ENCODE results near the gene CYP24A1. TPM values are rescaled to one million over a fixed set of nuclear protein-coding genes. Genes with fewer than 3 reads are reported as not detected.

Gene CYP24A1
- polyA plus RNA-seq, 1 of the 3 experiments (the other 2 are of a cell fraction): 8.8 TPM

GRCh38 chr20:54118220-54119001, 55.4 kb downstream of the CYP24A1 start:
- Histone ChIP-seq H2AFZ (ENCODE audit: low read depth) (no peak overlapping the region), H3K27me3 (ENCODE audit: insufficient read depth) (no peaks in the 10 kb centered on the region), H3K9me3 (no peaks in the 10 kb centered on the region), H3K36me3 (replicated peaks in 1 of 2; ENCODE audit: control insufficient read depth in 1 of 2, insufficient read depth in 2 of 2, low read length in 1 of 2) (no peaks in the 10 kb centered on the region), H3K9ac (no peak overlapping the region), H3K4me2 (no peak overlapping the region), H3K27ac (ENCODE audit: low read depth in 2 of 2, low read length in 1 of 2) (no peak overlapping the region), H3K9me2 (no peaks in the 10 kb centered on the region), H4K20me1 (ENCODE audit: insufficient read depth) (no peaks in the 10 kb centered on the region), H3K79me2 (ENCODE audit: insufficient read depth) (no peaks in the 10 kb centered on the region), H3K4me3 (ENCODE audit: low read depth in 2 of 2, low read length in 1 of 2) (no peak overlapping the region), H3K4me1 (ENCODE audit: control insufficient read depth in 1 of 2, insufficient read depth in 2 of 2, low read depth in 1 of 2, low read length in 1 of 2) (0 out of 4 replicates have a peak, but pooled peaks cover 0 to 6% of the 10 kb centered on the region in 2 experiments), H3F3A (replicated peaks; ENCODE audit: insufficient read depth) (peaks cover 9% of the 10 kb centered on the region)
- WGBS (ENCODE audit: low lambda C conversion rate): 79% methylated on average over 9 of the region's 9 CpGs
- no peak for DNase-seq
- ChIA-PET CTCF (interaction anchor here (1.5 kb wide), 1 partner anchor 15 kb away, joined by 5 read pairs; no protein-coding TSS in a partner anchor), POLR2A (no interaction called here)
- no peak for TF ChIP-seq RXRA (IDR thresholded peaks at IDR 0.05; ENCODE audit: borderline replicate concordance, low read depth)
- TF ChIP-seq ZBTB33 (IDR thresholded peaks at IDR 0.05; ENCODE audit: borderline replicate concordance, low read depth): no peak
- no peak for TF ChIP-seq YY1 (IDR thresholded peaks at IDR 0.05; ENCODE audit: low read depth)
- TF ChIP-seq RCOR1 (IDR thresholded peaks at IDR 0.05; ENCODE audit: low read length): no peak
- no peak for TF ChIP-seq NFIC (IDR thresholded peaks at IDR 0.05; ENCODE audit: borderline replicate concordance)
- TF ChIP-seq ELF1 (IDR thresholded peaks at IDR 0.05): no peak

- H3K9me3 ChIP-seq: no peaks in the 10 kb centered on the region
- no peaks in the 10 kb centered on the region for H3K79me2 ChIP-seq (ENCODE audit: insufficient read depth)
- H3K4me1 ChIP-seq (ENCODE audit: control insufficient read depth in 1 of 2, insufficient read depth in 2 of 2, low read depth in 1 of 2, low read length in 1 of 2): no peaks in the 10 kb centered on the region
- no peak overlapping the region for H3K4me2 ChIP-seq
- no peaks in the 10 kb centered on the region for H3K27me3 ChIP-seq (ENCODE audit: insufficient read depth)
- no peak overlapping the region for H3K4me3 ChIP-seq (ENCODE audit: low read depth in 2 of 2, low read length in 1 of 2)
- H3K36me3 ChIP-seq (replicated peaks in 1 of 2; ENCODE audit: control insufficient read depth in 1 of 2, insufficient read depth in 2 of 2, low read length in 1 of 2): no peaks in the 10 kb centered on the region
- no peaks in the 10 kb centered on the region for H3K9me2 ChIP-seq
- CTCF ChIA-PET: interaction anchor here (1.4 to 2.7 kb wide), 2 partner anchors 13 to 83 kb away, joined by 3 to 12 read pairs; no protein-coding TSS in a partner anchor
- no peak for TF ChIP-seq PBX3 (IDR thresholded peaks at IDR 0.05)
- no peak for TF ChIP-seq ZBTB33 (IDR thresholded peaks at IDR 0.05; ENCODE audit: borderline replicate concordance, low read depth)
- TF ChIP-seq GABPA (IDR thresholded peaks at IDR 0.05; ENCODE audit: low read depth): no peak
- no peak for TF ChIP-seq EP300 (IDR thresholded peaks at IDR 0.05; ENCODE audit: borderline replicate concordance in 1 of 2, low read depth in 1 of 2, low read length in 1 of 2)
- no peak for TF ChIP-seq FOSL2 (IDR thresholded peaks at IDR 0.05; ENCODE audit: borderline replicate concordance, low read depth)
- TF ChIP-seq RXRA (IDR thresholded peaks at IDR 0.05; ENCODE audit: borderline replicate concordance, low read depth): no peak
- H3F3A ChIP-seq (replicated peaks; ENCODE audit: insufficient read depth): no peaks in the 10 kb centered on the region
- 88% methylated on average over 4 of the region's 4 CpGs for WGBS (ENCODE audit: low lambda C conversion rate)
- no peak overlapping the region for H3K9ac ChIP-seq
- no peak for DNase-seq
- no peaks in the 10 kb centered on the region for H4K20me1 ChIP-seq (ENCODE audit: insufficient read depth)
- no peak overlapping the region for H2AFZ ChIP-seq (ENCODE audit: low read depth)
- POLR2A ChIA-PET: no interaction called here
- no peak overlapping the region for H3K27ac ChIP-seq (ENCODE audit: low read depth in 2 of 2, low read length in 1 of 2)
Measured at GRCh38 chr20:54116550-54117235, 57.1 kb downstream of the CYP24A1 start.

Measured in SK-N-SH (cell line).